HFFc6 (cell line): ENCODE results near the gene PPP2R5E. TPM values are rescaled to one million over a fixed set of nuclear protein-coding genes. Genes with fewer than 3 reads are reported as not detected.
"Not testable (repeated sequence)": the region's sequence is repeated elsewhere in the genome, so short reads cannot be mapped to it uniquely, and the experiment has no call there.

Source experiments
- DNase-seq: peaks from one replicate; pipeline ENCODE4 v3.0.0-alpha.2; 2018
- H3K27ac Mint-ChIP-seq: 2 replicates; pipeline ENCODE4 v1.8.0; 2020; ENCODE audit warnings: mild to moderate bottlenecking, mixed read lengths
- H3K27me3 Mint-ChIP-seq: 2 replicates; pipeline ENCODE4 v1.8.0; 2021; ENCODE audit warnings: mild to moderate bottlenecking, moderate library complexity, mixed read lengths; ENCODE audit not compliant: insufficient read depth
- H3K36me3 Mint-ChIP-seq: 2 replicates; pipeline ENCODE4 v1.8.0; 2021; ENCODE audit warnings: low read depth, mixed read lengths
- H3K4me1 Mint-ChIP-seq: 2 replicates; pipeline ENCODE4 v1.8.0; 2020; ENCODE audit warnings: low read depth, mixed read lengths
- H3K4me3 Mint-ChIP-seq: 2 replicates; pipeline ENCODE4 v1.8.0; 2020; ENCODE audit warnings: mild to moderate bottlenecking, moderate library complexity, mixed read lengths
- H3K9me3 Mint-ChIP-seq: 2 replicates; pipeline ENCODE4 v1.8.0; 2020; ENCODE audit warnings: mild to moderate bottlenecking, mixed read lengths
- CTCF ChIP-seq: fragments of 200-600 bp; sonication (generic); IDR thresholded peaks from 2 replicates; pipeline ENCODE4 v1.5.0; 2021; ENCODE audit warnings: antibody characterized with exemption, mild to moderate bottlenecking
- long read RNA-seq: library from polyadenylated mRNA; unstranded; transcript quantifications from one replicate; pipeline ENCODE4 v2.0.0, GENCODE V29; 2019
- total RNA-seq, 6 experiments: library from RNA; stranded (reverse); fragmentation: NEBNext Ultra II Directional; extraction: Animal tissue kit (Norgen Biotek cat#: 25700); gene quantifications; 2 replicates in 1 of 6; 3 replicates in 5 of 6; pipeline ENCODE4 v1.2.3, GENCODE V29; 2021

Gene PPP2R5E
- total RNA-seq, result 10 to 100 TPM; 50.1 to 56.8 (median 54.3) TPM
- long read RNA-seq, full-length matches to known transcripts, result 29 of 57 reads
- long read RNA-seq, partial matches to known transcripts, result 16 of 57 reads
- long read RNA-seq, other reads (novel, unspliced or antisense), result 12 of 57 reads

- no peak for TF ChIP-seq CTCF
- Mint-ChIP-seq H3K4me3 (peak within 1 kb of the TSS; percentile 93), H3K36me3 (peaks cover 16% of the 10 kb centered on the region), H3K9me3 (no peaks in the 10 kb centered on the region), H3K4me1 (peaks cover 34% of the 10 kb centered on the region), H3K27me3 (0 out of 2 replicates have a peak, but pooled peaks cover 1% of the 10 kb centered on the region), H3K27ac (peak within 1 kb of the TSS; percentile 79)
- peak; percentile 99 for DNase-seq
Measured at GRCh38 chr14:63543000-63543825, at the start of gene PPP2R5E. TSS of gene PPP2R5E (minus strand) at chr14:63543377. CDS start at chr14:63539685, 3,692 bp downstream.

GRCh38 chr14:63583046-63583445 is 39.9 kb upstream of the PPP2R5E start:
- H3K9me3 Mint-ChIP-seq, H3K27ac Mint-ChIP-seq, H3K27me3 Mint-ChIP-seq, DNase-seq, H3K36me3 Mint-ChIP-seq, H3K4me3 Mint-ChIP-seq, H3K4me1 Mint-ChIP-seq: not testable (repeated sequence)

- DNase-seq, result no peak
- Mint-ChIP-seq H3K27ac (no peak overlapping the region), H3K4me3 (no peak overlapping the region), H3K4me1 (peaks cover 9% of the 10 kb centered on the region; the same call in 1 of the 2 replicates), H3K36me3 (no peaks in the 10 kb centered on the region), H3K9me3 (no peaks in the 10 kb centered on the region), H3K27me3 (peaks cover 7% of the 10 kb centered on the region)
- TF ChIP-seq CTCF, result no peak
Measured at GRCh38 chr14:63581491-63581890, 38.3 kb upstream of the PPP2R5E start.

- H3K27ac Mint-ChIP-seq, result no peak overlapping the region
- H3K4me1 Mint-ChIP-seq, result peaks cover 14% of the 10 kb centered on the region; the same call in 1 of the 2 replicates
- no peak for TF ChIP-seq CTCF
- no peak for DNase-seq
- peaks cover 7% of the 10 kb centered on the region for H3K27me3 Mint-ChIP-seq
- no peaks in the 10 kb centered on the region for H3K9me3 Mint-ChIP-seq
- H3K4me3 Mint-ChIP-seq, result no peak overlapping the region
- no peaks in the 10 kb centered on the region for H3K36me3 Mint-ChIP-seq
Measured at GRCh38 chr14:63578300-63578699, 35.1 kb upstream of the PPP2R5E start.

GRCh38 chr14:63573581-63573980 is 30.4 kb upstream of the PPP2R5E start:
- peak; percentile 11 for DNase-seq
- Mint-ChIP-seq H3K4me3 (no peak overlapping the region), H3K9me3 (no peaks in the 10 kb centered on the region)

More at GRCh38 chr14:63573581-63573980, 30.4 kb upstream of the PPP2R5E start:
- H3K4me1 Mint-ChIP-seq, result peaks cover 9% of the 10 kb centered on the region; the same call in 1 of the 2 replicates
- H3K27me3 Mint-ChIP-seq, result peaks cover 23% of the 10 kb centered on the region
- no peak for TF ChIP-seq CTCF
- no peaks in the 10 kb centered on the region for H3K36me3 Mint-ChIP-seq
- no peak overlapping the region for H3K27ac Mint-ChIP-seq
